C4-2B (cell line): ENCODE results near the gene INO80D.
A peak's percentile ranks its signal among the peaks of the same experiment; 100 is the strongest.
"Not testable (repeated sequence)": the region's sequence is repeated elsewhere in the genome, so short reads cannot be mapped to it uniquely, and the experiment has no call there.

ENCODE experiments used
- H3K27ac ChIP-seq: fragments of 450-650 bp; 2 replicates; pipeline ENCODE4 v1.5.1; 2017
- CTCF ChIP-seq: fragments of 450-650 bp; conservative IDR thresholded peaks from 2 replicates; pipeline ENCODE4 v1.5.1; 2017; ENCODE audit warnings: mild to moderate bottlenecking
- ZFX ChIP-seq: fragments of 450-650 bp; IDR thresholded peaks from 2 replicates; pipeline ENCODE4 v1.6.1; 2017

INO80D gene

GRCh38 chr2:205998583-205998982 is 87.4 kb downstream of the INO80D start:
- H3K27ac ChIP-seq = no peak overlapping the region
- TF ChIP-seq CTCF = no peak
- TF ChIP-seq ZFX = no peak

- TF ChIP-seq ZFX (no peak), CTCF (no peak)
- no peak overlapping the region for H3K27ac ChIP-seq
Observed at GRCh38 chr2:205996161-205996560, 89.8 kb downstream of the INO80D start.

- H3K27ac ChIP-seq = no peak overlapping the region
Observed at GRCh38 chr2:205995260-205995659, 90.7 kb downstream of the INO80D start.

GRCh38 chr2:205994344-205994743 is 91.6 kb downstream of the INO80D start:
- TF ChIP-seq ZFX (no peak), CTCF (no peak)

More at GRCh38 chr2:205995260-205995659, 90.7 kb downstream of the INO80D start:
- TF ChIP-seq ZFX (no peak), CTCF (peak; percentile 34)

GRCh38 chr2:205990104-205990503 is 95.9 kb downstream of the INO80D start:
- H3K27ac ChIP-seq = no peak overlapping the region
- TF ChIP-seq ZFX (no peak), CTCF (no peak)

More at GRCh38 chr2:205994344-205994743, 91.6 kb downstream of the INO80D start:
- no peak overlapping the region for H3K27ac ChIP-seq

DNA sequence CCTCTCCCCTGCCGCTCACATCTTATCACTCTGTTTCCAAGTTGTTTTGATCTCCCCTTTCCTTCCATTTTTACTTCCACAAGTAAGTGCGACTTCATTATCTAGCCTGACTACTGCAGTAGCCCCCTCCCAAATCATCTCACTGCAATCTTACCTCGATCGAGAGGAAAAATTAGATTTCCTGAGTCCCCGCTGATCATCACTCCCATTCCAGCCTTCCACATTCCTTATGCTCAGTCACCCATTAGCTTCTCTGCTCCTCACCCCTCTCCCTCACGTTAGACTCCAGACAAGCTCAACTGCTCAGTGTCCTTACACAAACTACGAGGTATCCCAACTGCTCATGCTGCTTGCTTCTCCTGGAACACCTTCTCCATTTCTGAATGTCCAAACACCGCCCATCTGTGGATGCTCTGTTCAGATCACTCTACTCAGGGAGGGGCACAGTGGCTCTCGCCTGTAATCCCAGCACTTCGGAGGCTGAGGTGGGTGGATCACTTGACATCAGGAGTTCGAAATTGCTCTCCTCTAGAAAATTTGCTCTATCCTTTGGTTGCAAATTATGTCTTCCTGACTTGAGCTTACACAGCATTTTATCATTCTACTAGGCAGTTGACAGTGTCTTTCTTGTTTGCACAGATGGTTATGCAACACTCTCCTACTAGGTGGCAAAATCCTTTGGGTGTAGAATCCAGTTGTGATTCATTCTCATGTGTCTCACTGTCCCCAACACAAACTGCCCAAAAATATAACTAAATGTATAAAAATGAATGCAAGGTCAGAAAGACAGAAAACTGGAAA is 96.5 kb downstream of the INO80D start:
- no peak overlapping the region for H3K27ac ChIP-seq
- TF ChIP-seq CTCF (no peak), ZFX (no peak)

DNA sequence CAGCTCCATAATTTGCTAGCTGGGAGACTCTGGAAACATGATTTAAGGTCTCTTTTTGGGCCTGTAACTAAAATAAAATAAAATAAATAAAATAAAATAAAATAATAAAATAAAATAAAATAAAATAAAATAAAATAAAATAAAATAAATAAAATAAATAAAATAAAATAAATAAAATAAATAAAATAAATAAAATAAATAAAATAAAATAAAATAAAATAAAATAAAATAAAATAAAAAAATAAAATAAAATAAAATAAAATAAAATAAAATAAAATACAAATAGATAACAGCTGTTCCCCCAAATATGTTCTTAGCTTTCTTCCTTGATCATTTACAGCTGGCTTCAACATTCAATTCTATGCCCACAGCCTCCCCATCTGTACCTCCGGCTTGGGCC is 97.3 kb downstream of the INO80D start:
- not testable (repeated sequence) for H3K27ac ChIP-seq

- TF ChIP-seq ZFX (no peak), CTCF (no peak)
- no peak overlapping the region for H3K27ac ChIP-seq
Observed at GRCh38 chr2:205988274-205988673, 97.7 kb downstream of the INO80D start.

DNA sequence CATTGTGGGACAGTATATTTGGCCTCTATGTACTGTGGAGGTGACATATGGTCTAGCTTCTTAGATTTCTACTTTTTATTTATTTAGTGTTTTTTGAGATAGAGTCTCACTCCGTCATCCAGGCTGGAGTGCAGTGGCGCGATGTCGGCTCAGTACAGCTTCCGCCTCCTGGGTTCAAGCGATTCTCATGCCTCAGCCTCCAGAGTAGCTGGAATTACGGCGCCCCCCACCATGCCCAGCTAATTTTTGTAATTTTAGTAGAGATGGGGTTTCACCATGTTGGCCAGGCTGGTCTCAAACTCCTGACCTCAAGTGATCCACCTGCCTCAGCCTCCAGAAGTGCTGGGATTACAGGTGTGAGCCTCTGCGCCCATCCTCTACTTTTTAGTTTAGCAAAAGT is 99.6 kb downstream of the INO80D start:
- H3K27ac ChIP-seq = not testable (repeated sequence)
